ENCODE measurements around the gene LBX2.

GRCh38 chr2:74481961-74482800 is 17.2 kb downstream of the LBX2 start:
- no peak for TF ChIP-seq CTCF (IDR thresholded peaks at IDR 0.05)
- no peak for TF ChIP-seq EP300 (IDR thresholded peaks at IDR 0.05; ENCODE audit: low read depth)
- TF ChIP-seq POLR2A (IDR thresholded peaks at IDR 0.05) = no peak
- no peak for TF ChIP-seq POLR2AphosphoS5 (IDR thresholded peaks at IDR 0.05)

Data from transverse colon (tissue), 4 donors.